A549 treated with AZD9567 at 1 μM for 4 hours (cell line): ENCODE measurements around the gene SMIM44. TPM values are rescaled to one million over a fixed set of nuclear protein-coding genes. Genes with fewer than 3 reads are reported as not detected.

Experiments
- total RNA-seq: library from RNA; stranded (reverse); fragments of 200-300 nt; extraction: Qiagen RNA extraction; gene quantifications from 5 replicates; pipeline ENCODE4 v1.2.3, GENCODE V29; 2022; ENCODE audit not compliant: insufficient read depth

Gene SMIM44
- total RNA-seq = not detected in 5 replicates

GRCh38 chr19:3483226-3483628 lies at the start of gene SMIM44:
TSS of gene SMIM44 (minus strand) at chr19:3483441. CDS start at chr19:3483403, 38 bp downstream.

DNA sequence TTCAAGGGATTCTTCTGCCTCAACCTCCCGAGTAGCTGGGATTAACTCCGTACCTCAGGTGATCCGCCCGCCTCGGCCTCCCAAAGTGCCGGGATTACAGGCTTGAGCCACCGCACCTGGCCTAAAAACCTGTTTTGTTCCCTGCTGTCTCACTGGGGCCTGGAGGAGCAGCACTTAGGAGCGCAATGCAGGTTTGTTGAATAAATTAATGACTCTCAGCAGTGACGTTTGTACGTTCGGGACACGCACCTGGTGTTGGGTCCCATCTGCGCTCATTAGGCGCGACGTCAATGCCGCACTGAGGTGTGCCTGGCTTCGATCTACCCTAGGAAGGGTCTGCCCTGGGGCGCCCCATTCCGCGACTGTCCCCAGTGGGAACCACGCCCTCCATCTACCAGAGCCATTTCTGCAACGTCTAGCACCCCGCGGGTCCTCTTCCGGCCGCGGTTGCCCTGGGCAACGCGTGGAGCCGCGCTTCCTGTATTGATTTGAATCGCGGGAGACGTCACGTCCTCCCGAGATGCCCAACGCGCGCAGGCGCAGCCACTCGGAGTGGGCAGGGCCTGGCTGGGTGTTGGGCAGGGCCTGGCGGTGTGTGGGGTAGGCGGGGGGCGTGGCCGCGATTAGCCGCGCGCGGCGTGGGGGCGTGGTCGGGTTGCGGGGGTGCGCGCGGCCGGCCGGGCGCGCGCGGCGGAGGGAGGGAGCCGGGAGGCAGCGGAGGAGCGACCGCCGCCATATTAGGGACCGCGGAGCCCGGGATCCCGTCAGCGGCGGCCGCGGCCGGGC lies 22.6 kb upstream of the SMIM44 start, which contains the start of gene FZR1:
Gene FZR1 (plus strand): TSS at position 714 of the 786 bp plus-strand sequence. CDS start 16,679 bp downstream, outside the sequence.

GRCh38 chr19:3500429-3501101 lies 17.3 kb upstream of the SMIM44 start, which contains the start of gene DOHH:
TSS of gene DOHH (minus strand) at chr19:3500674. CDS start at chr19:3496814, 3,860 bp downstream.

GRCh38 chr19:3480383-3481091 lies 2.7 kb downstream of the SMIM44 start, which contains the start of gene SMIM24:
TSS of gene SMIM24 (minus strand) at chr19:3480525. CDS start at chr19:3480463, 62 bp downstream.

Other genes starting within 250 kb of the SMIM44 start
- gene NFIC, start 116.9 kb downstream of the SMIM44 start, total RNA-seq = 31.0 to 36.9 TPM (median 33.6 TPM) in 5 replicates
- gene SMIM24, start 2.9 kb downstream of the SMIM44 start, total RNA-seq = 0.34 to 0.63 TPM (median 0.49 TPM) in 4 of 5 replicates, not detected in the other
- gene DOHH, start 17.2 kb upstream of the SMIM44 start, total RNA-seq = 5.9 to 19.1 TPM (median 17.2 TPM) in 5 replicates
- gene FZR1, start 22.9 kb upstream of the SMIM44 start, total RNA-seq = 20.6 to 37.5 TPM (median 34.1 TPM) in 5 replicates
- gene TEKTIP1, start 55.7 kb upstream of the SMIM44 start, total RNA-seq = 0.18 TPM in 1 of 5 replicates, not detected in the others
- 127 to 156 TPM (median 150 TPM) in 5 replicates for gene MFSD12, start 74.1 kb upstream of the SMIM44 start, total RNA-seq
- 59.5 to 65.3 TPM (median 62.8 TPM) in 5 replicates for gene HMG20B, start 89.5 kb upstream of the SMIM44 start, total RNA-seq
- 0.15 to 0.26 TPM (median 0.19 TPM) in 4 of 5 replicates, not detected in the other for gene GIPC3, start 102.0 kb upstream of the SMIM44 start, total RNA-seq
- gene TBXA2R, start 123.4 kb upstream of the SMIM44 start, total RNA-seq = 0.68 to 0.88 TPM (median 0.74 TPM) in 4 of 5 replicates, not detected in the other
- gene CACTIN, start 143.3 kb upstream of the SMIM44 start, total RNA-seq = 9.5 to 21.6 TPM (median 19.1 TPM) in 5 replicates
- 9.2 to 14.2 TPM (median 12.9 TPM) in 5 replicates for gene PIP5K1C, start 217.0 kb upstream of the SMIM44 start, total RNA-seq
- 0.26 to 0.46 TPM (median 0.40 TPM) in 4 of 5 replicates, not detected in the other for gene TJP3, start 224.9 kb upstream of the SMIM44 start, total RNA-seq